GM12892 (cell line): Measurements from ENCODE around the gene B3GALNT2.

Source experiments
- POLR2A ChIP-seq: IDR thresholded peaks from 2 replicates; pipeline ENCODE4 v1.6.1; 2011; ENCODE audit warnings: low read depth, low read length, control low read depth
- POLR2AphosphoS5 ChIP-seq: IDR thresholded peaks from 2 replicates; pipeline ENCODE4 v1.6.1; 2011; ENCODE audit warnings: low read depth, low read length, control low read depth
- TAF1 ChIP-seq: IDR thresholded peaks from 2 replicates; pipeline ENCODE4 v1.6.1; 2011; ENCODE audit warnings: low read depth, mild to moderate bottlenecking, control low read depth, low read length, borderline replicate concordance

GRCh38 chr1:235455823-235456222, 48.4 kb downstream of the B3GALNT2 start:
- TF ChIP-seq POLR2A (no peak), POLR2AphosphoS5 (no peak), TAF1 (no peak)
